Cardiac septum (tissue), 1 donor: ENCODE results near the gene POPDC2. TPM values are rescaled to one million over a fixed set of nuclear protein-coding genes. Genes with fewer than 3 reads are reported as not detected.
"Not testable (repeated sequence)": the region's sequence is repeated elsewhere in the genome, so short reads cannot be mapped to it uniquely, and the experiment has no call there.

ENCODE experiments used
- DNase-seq: peaks from one replicate; pipeline ENCODE4 v3.0.0-alpha.2; 2020; ENCODE audit warnings: low spot score
- intact Hi-C: fragments of 100-400 bp; cut with DNase I; formaldehyde crosslinking; loops from one replicate; pipeline ENCODE4 v1.14.0; 2022
- long read RNA-seq: library from polyadenylated mRNA; unstranded; transcript quantifications from one replicate; pipeline ENCODE4 v2.0.0, GENCODE V29; 2021
- total RNA-seq: library from RNA; stranded (reverse); fragmentation: NEBNext Ultra II Directional; extraction: Animal tissue kit (Norgen Biotek cat#: 25700); gene quantifications from one replicate; pipeline ENCODE4 v1.2.1, GENCODE V29; 2021
- donor health status: DM: no; HTN: no; CAD: no.

Gene POPDC2
- total RNA-seq = 702 TPM
- long read RNA-seq, transcript POPDC2-208 (4 exons, 1,837 nt) = major isoform, 166 of 576 reads
- long read RNA-seq, transcript POPDC2-201 (4 exons, 1,679 nt) = minor isoform, 130 of 576 reads
- long read RNA-seq, transcript POPDC2-204 (5 exons, 1,345 nt) = minor isoform, 18 of 576 reads
- long read RNA-seq, partial matches to known transcripts = 110 of 576 reads
- long read RNA-seq, other reads (novel, unspliced or antisense) = 147 of 576 reads

GRCh38 chr3:119660474-119661440 is at the start of gene POPDC2:
Gene POPDC2 (minus strand): TSS chr3:119660589. CDS start chr3:119660423, 166 bp downstream.
- no peak for DNase-seq
- intact Hi-C loops = no loop called here

- no peak for DNase-seq
- intact Hi-C loops = no loop called here
Observed at GRCh38 chr3:119703820-119704531, 43.6 kb upstream of the POPDC2 start.

- intact Hi-C loops = no loop called here
- DNase-seq = peak; percentile 98
Observed at GRCh38 chr3:119702530-119703527, 42.4 kb upstream of the POPDC2 start, which contains the start of gene CFAP91. Gene CFAP91 (plus strand): TSS chr3:119703022. CDS start chr3:119703099, 77 bp downstream.

GRCh38 chr3:119700920-119701734 is 40.7 kb upstream of the POPDC2 start:
- no peak for DNase-seq
- intact Hi-C loops = no loop called here

GRCh38 chr3:119700269-119700919 is 40.0 kb upstream of the POPDC2 start:
- intact Hi-C loops = no loop called here
- DNase-seq = no peak

- DNase-seq = no peak
- intact Hi-C loops = no loop called here
Observed at GRCh38 chr3:119697394-119697793, 37.0 kb upstream of the POPDC2 start.

GRCh38 chr3:119695480-119695879 is 35.1 kb upstream of the POPDC2 start:
- no peak for DNase-seq
- intact Hi-C loops = no loop called here

GRCh38 chr3:119690043-119690656 is 29.8 kb upstream of the POPDC2 start:
- DNase-seq = no peak
- intact Hi-C loops = no loop called here

GRCh38 chr3:119683421-119683820 is 23.0 kb upstream of the POPDC2 start:
- intact Hi-C loops = loop anchor here (5.0 to 10.0 kb wide), 3 partner anchors 86 to 409 kb away; partner anchors contain the start of gene PLA1A

GRCh38 chr3:119681279-119681678 is 20.9 kb upstream of the POPDC2 start:
- intact Hi-C loops = loop anchor here (5.0 to 10.0 kb wide), 3 partner anchors 84 to 406 kb away; partner anchors contain the start of gene PLA1A
- DNase-seq = no peak

More at GRCh38 chr3:119683421-119683820, 23.0 kb upstream of the POPDC2 start:
- DNase-seq = no peak

GRCh38 chr3:119679874-119680273 is 19.5 kb upstream of the POPDC2 start:
- DNase-seq = no peak
- intact Hi-C loops = loop anchor here (5.0 to 10.0 kb wide), 5 partner anchors 83 to 405 kb away; partner anchors contain the start of genes PLA1A, POGLUT1, TIMMDC1 and TMEM39A

GRCh38 chr3:119678209-119678608 is 17.8 kb upstream of the POPDC2 start:
- DNase-seq = not testable (repeated sequence)
- intact Hi-C loops = loop anchor here (5.0 to 10.0 kb wide), 2 partner anchors 181 to 213 kb away; partner anchors contain the start of genes POGLUT1, TIMMDC1 and TMEM39A

GRCh38 chr3:119677641-119677934 is 17.2 kb upstream of the POPDC2 start:
- no peak for DNase-seq
- intact Hi-C loops = loop anchor here (2.0 to 10.0 kb wide), 4 partner anchors 39 to 213 kb away; partner anchors contain the start of genes POGLUT1, TIMMDC1 and TMEM39A

- DNase-seq = peak; percentile 95
- intact Hi-C loops = loop anchor here (2.0 to 10.0 kb wide), 4 partner anchors 38 to 212 kb away; partner anchors contain the start of genes POGLUT1, TIMMDC1 and TMEM39A
Observed at GRCh38 chr3:119676771-119677640, 16.6 kb upstream of the POPDC2 start, which contains the start of gene COX17. Gene COX17 (minus strand): TSS chr3:119677406. CDS start chr3:119677310, 96 bp downstream.

- no peak for DNase-seq
- intact Hi-C loops = loop anchor here (2.0 to 10.0 kb wide), 4 partner anchors 37 to 211 kb away; partner anchors contain the start of genes POGLUT1, TIMMDC1 and TMEM39A
Observed at GRCh38 chr3:119676020-119676419, 15.6 kb upstream of the POPDC2 start.
